ENCODE results near the gene UCN.

The UCN gene

DNA sequence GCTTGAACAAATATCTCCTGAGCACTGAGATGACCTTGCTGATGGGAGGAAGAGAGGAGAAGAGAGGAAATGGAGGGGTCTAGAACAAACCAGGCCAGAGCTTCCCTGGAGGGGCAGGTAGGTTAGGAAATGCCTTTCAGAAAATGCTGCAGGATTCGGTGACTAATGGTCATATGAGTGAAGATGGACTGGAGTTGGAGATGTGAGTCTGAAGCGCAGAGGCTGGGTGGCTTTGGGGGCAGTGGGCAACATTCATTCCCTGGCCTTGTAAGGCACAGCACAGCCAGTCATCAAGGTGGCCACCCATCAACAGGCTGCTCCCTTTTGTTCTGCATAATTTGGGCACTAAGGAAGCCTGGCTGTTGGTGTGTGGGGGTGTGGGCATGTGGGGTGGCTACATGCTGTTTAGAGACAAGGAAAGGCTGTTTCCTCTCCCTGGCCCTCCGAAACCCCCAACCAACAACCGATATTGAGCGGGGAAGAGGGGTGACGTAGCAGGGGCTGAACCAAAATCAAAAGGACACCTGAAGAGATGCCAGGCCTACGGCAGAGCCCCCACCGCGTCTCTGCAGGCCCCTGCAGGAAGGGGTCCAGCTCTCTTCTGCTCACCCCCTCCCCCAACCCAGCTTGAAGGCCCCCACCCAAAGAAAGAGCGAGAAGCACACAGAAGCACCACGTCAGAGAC is 46.9 kb downstream of the UCN start:
- ATAC-seq, result no peak
- no peak for DNase-seq

DNA sequence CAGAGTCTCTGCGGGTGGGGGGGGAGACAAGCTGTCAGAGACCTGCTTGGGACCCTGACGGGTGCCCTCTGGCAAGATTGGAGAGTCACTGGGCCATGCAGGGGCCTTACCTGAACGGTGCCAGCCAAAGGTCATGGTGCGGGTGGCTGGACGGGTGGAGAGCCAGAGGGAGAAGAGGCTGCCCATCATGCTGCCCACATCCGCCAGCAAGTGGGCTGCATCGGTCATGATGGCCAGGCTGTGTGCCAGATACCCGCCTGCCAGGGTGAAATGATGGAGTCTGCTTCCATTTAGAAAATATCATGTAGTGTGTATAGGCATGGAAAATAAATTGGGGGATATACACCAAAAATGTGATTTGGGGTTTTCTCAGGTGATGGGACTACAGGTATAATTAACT is 50.2 kb downstream of the UCN start:
- ATAC-seq (no peak), DNase-seq (no peak)
